ENCODE measurements around the gene DGKI.

The DGKI gene

DNA sequence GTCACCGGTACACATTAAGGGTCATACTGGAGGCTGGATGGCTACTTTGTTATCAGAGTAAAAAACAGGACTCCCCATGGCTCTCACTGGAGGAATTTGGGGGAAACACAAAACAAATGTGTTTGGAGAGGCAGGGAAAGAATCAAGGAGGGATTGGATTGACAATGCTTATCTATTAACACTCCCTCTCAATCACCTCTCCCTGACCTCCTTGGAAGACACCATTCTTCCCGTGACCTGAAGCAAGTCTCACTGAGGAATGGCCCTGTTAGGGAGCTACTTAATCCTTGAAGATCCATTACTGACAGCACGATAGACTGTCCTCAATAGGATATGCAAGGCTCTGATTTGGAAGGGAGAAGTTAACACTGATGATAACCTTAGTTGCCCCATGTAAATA, 261.2 kb downstream of the DGKI start:
- DNase-seq = no peak

DNA sequence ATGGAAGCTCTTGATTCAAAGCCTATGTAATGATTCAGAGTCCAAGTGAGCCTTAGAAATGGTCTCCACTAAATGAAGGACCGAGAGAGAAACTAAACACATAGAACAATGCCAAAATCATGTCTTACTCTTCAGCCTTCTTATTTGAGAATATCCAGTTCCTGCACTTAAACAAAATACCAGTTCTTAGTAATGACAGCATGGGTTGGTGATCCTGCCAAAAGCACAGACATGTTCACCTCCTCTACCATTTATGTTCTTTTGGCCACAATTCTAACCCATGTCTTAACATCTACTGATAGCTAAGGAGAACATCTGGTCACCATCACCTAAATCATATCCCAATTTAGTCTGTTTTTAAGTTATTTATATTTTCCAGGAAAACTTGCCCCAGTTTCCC, 263.6 kb downstream of the DGKI start:
- no peak for DNase-seq

DNA sequence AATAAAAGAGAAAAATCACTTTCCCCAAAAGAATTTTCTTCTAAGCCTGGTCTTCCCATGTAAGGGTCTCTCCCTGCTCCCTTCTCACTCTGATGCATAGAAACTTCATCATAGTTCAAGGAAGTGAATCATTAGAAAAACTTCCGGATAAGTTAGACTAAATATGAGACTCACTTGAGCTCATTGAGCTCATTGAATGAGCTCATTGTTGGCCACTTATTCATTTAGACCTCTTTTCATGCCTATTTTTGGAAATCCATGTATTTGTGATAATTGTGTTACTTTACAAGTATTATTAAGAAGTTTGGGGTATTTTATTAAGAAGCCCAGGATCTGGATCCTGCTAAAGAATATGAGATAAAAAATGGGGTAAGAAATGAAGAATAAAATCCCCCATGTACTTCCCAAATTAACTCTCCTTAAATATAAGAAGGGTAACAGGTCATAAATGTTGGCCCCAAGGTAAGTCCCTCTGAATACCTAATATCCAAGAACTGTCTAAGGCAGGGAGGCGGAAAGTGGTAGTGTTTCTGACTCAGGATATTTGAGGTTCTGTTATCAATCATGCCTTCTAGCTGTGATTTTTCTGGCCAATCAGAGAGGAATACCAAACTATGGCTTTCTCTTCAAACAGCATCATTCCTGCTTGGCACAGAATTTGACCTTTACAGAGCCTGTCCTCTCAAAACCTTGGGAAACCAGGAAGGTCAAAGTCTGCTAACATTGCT, 266.7 kb downstream of the DGKI start:
- DNase-seq = no peak

DNA sequence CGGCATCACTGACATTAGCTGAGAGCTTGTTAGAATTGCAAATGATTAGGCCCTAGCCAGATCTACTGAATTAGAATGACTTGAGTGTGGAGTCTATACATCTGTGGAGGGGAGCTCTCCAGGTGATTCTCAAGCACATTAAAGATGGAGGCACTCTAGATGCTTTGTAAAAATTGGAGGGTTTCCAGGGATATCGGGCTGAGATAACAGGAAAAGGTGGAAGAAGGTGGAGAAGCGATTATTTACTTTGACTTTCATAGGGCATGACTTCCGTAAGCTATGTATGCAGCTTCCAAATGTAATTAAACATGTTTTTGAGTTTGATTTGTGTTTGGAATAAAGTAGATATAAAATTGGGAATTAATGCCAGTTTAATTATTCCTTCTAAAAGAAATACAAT, 268.2 kb downstream of the DGKI start:
- no peak for DNase-seq

DNA sequence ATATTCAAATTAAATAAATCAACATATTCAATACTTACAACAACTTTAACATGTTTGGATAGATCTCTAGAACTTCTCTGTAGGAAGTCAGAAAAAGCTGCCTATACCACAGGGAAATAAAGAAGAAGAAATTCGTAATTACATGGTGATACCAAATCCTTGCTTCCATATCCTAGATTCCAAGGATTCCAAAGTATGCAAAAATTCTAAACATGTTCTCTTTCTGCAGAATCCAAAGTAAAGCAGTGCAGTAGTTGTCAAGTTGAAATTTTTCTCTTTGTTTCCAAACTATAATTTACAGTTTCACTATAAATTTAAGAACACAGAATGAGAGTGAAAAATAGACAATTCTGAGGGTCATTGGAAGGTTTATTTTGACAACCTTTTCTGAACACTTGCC, 269.6 kb downstream of the DGKI start:
- DNase-seq = no peak

DNA sequence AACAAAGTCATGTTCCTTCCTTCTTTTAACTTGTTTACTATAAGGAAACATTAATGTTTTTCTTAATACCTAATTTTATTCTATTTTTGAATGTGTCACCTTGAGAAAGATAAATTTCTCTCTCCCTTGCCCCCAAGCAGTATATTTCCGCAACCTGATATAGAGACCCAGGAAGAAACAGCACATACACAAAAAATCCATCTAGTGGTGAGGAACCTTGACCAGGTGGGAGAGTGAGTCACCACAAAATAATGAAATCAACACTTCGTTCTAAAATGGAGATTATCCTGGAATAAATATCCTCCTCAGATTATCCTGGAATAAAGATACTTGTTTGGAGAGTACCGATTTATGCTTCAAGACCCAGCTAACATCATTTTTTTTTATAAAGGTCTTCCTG, 270.3 kb downstream of the DGKI start:
- no peak for DNase-seq

DNA sequence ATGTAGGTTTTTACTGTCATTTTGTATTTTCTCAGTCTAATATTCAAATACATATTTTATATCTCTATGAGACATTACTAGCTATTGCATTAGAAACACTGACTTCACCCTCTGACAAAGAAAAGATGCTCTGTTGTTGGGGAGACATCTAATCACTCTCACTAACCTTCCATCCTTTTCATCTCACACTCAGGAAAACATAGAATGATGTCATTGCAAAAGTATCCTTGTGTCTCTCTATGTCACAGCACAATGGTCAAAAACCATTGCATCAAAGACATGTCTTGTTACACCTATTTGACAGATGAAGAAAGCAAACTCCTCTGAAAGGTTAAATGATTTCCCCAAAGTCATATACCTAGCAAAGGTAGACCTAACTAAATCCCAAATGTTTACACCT, 272.0 kb downstream of the DGKI start:
- DNase-seq = no peak

DNA sequence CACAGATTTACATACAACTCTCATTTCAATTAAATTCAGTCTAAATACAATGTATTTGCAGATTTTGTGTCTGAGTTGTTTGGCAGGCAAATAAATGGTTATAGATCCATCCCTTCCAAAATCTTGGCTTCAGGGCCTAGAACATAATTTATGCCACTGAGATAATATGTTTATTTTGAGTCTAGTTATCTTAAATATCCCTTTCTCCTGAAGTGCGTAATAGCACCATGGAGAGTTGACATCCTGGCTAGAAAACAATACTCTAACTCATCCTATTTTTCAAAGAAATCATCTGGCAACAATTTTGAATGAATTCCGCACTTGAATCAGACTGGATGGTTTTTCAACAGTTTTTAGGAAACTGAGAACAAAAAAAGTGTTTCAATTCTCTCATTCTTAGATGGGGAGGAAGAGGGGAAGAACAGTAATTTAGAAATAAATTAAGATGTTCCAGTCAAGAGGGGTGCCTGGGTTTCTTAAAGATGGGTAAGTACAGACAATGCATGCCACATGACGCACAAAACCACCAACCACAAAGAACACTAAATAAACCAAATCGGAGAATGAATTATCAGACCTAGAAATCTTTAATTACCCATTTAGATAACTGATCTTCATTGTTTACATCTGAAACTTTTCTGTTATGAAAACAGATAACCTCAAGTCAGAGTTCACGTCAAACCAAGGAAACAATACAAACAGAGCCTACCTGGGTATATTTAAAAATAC, 274.6 kb downstream of the DGKI start:
- no peak for DNase-seq

DNA sequence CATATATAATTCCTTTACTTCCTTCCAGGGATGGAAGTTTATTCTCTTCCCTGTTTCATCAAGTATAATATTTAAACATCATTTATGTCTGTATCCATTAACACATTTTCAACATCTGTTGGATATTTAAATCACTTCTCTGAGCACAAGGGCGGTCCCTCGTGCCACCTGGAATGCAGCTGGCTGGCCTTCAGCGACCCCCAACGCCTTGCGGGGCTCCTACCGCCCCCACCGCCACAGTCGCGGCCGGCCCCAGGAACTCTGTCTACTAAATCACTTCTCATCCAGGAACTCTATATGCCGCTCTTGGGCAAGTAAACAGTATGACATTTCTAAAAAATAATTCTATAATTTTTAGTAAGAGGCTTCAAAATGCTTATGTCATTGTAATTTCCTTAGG, 282.1 kb downstream of the DGKI start:
- DNase-seq = no peak

DNA sequence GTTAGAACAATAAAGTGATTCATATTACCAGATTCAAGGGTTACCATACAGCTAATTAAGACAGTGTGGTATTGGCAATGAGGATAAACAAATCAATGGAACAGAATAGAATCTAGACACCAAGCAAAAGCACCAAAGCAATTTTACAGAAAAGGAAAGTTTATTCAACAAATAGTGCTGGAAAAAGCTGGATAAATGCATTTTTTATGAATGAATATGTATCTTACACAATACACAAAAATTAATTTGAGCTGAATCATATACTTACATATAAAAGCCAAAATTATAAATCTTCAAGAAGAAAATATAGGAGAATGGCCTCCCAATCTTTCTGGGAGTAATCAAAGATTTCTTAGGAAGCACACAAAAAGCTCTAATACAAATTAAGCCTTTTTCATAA, 282.8 kb downstream of the DGKI start:
- DNase-seq = no peak

DNA sequence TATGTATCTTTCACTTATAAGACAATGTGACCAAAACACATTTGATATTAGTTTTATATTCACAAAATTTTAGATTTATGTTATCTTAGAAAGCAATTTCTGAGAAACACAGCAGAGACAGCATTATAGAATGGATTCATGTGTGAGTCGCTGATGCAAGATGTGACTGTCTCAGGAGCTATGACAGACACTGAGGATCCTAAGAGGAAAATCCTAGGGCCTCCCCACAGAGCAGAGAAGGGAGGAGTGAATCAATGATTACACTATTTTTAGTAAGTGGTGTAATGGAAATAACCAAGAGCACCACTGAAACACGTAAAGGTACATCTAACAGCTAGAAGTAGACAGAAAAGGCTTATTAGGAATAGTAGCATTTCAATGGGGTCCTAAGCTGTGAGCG, 299.3 kb downstream of the DGKI start:
- no peak for DNase-seq

DNA sequence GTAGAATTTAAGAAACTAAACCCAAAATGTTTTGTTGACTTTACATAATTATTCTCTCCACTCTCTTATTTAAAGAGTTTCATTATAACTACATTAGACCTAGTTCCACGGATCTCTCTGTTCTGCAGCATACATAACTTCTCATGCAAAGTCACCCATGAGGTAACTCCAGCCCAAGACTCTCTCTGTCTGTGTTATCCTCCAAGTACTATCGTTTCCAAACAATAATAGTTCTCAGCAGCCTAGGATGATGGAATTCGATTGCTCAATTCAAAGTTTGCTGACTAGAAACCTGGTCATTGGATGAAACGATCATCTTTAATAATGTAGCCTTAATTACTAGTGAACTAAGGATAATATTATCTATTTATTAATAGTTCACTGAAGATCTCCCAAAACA, 300.1 kb downstream of the DGKI start:
- no peak for DNase-seq

DNA sequence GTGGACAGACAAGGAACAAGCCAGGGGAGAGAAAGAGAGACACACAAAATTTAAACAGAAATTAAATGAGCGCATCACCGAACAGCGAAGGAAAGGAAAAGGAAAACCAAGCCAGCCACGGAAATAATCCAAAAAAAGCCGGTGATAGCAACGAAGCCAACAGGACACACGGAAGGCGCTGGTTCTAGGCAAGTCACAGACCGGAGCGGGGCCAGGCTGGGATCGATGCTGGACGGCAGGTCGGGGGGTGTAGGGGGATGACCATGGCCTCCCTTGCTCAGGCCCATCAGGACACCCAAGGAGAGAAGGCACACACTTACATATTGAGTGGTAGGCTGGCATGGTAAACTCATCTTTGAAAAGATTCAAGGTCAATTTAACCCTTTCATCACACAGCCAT, 300.8 kb downstream of the DGKI start:
- no peak for DNase-seq

DNA sequence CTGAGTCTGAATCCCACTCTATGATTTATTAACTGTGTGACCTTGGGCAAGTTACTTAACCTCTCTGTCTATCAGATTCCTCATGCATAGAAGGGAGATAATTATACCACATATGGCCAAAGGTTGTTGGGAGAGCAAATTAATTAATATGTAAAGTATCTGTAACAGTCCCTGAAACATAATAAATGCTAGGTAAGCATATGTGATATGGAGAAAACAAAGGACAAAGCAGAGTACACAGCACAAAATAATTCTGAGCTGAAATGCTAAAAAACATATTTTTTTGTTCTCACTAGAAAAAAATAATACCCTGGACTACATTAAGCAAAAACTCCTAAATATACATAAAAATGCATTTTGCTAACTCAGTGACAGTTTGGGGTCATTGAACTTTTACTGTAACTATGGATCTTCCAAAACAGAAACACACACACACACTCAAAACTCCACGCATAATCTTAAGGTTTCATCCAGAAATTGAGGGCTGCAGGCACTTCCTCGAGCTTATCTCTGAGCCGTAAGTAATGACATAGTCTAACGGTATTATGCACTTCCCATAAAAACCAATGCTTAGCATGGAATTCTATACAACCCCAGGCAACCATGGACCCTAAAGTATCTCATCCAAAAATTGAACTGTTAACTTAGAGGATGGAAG, 301.6 kb downstream of the DGKI start:
- no peak for DNase-seq

DNA sequence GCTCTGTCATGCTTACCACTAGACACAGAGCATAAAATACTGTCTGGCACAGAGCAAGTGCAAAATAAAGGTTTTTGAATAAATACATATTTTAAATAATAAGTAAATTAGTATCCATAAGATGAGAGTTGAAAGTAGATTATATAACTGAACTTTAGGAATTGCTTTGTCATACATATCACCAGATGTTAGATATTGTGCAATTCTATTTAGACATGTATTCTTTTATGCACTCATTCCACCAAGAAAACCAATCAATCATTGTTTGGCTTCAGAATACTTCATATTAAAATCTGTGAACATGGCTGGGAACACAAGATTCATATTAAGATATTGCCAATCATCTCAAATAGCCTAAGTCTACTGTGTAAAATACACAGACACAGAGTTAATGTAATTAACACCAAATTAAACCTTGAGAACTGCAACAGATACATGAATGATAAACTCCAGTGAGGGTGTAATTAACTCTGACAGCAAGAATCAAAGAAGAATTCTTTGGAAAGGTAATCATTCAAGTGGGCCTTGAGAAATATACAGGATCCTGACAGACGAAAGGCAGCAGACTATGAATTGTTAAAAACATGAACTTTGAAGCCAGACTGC, 302.2 kb downstream of the DGKI start:
- no peak for DNase-seq

DNA sequence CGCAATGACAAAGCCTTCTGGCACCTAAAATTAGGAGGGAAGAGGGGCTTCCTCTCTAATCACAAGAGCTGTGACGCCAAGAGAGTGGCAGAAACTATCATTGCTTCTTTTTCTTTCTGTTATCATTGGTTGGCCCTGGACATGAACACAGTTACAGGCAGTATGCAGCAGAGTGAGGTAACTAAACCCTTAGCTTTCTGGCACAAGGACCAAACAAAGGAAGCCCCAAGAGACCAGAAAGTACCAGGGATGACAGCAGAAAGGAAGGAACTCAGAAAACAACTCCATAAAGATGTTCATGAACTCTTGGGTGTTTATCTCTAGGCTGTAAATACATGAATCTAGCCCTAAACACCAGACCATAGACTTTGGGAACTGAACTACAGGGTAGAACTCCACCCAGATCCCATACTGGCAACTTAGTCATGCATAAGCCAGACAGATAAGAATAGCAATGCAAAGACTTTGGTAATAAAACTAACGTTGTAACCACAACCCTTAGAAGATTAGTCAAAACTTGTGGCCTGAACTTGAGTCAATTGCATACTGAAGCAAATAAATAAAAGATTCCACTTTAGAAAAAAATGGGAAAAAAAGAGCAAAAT, 307.6 kb downstream of the DGKI start:
- no peak for DNase-seq

DNA sequence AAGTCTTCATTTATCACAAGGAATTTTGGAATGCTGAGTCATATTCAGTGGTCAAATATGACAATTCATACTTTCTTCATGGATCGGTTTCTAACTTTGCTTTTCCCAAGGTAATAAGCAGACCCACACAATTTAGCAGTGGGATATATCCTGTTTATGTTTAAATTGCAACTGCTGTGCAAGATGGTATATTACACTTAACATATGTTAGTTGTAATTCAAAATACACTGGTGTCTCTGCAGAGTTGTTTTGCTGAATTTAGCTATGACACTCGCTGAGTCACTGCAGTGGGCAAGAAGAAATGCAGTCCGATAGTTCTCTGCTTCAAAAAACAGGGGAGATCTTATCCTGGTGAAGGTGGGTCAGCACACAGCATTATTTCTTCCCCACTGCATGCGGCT, 308.4 kb downstream of the DGKI start:
- no peak for DNase-seq

DNA sequence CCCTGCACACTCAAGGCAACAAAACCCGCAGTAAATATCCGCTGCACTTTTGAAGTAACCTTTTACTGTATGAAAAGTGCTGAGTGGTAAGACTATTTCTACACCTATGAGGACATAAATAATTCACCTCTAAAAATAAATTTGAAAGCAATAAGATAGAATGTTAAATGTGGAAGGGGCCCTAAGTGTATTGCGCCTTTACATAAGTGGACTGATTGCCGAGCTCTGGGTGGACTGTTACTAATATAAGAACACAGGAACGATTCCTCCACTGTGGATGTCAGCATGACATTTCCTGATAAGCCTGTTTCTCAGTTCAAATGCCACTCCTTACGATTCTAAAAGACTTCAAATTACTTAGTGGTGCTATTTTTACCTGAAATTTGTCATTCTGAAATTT, 311.2 kb downstream of the DGKI start:
- DNase-seq = no peak

DNA sequence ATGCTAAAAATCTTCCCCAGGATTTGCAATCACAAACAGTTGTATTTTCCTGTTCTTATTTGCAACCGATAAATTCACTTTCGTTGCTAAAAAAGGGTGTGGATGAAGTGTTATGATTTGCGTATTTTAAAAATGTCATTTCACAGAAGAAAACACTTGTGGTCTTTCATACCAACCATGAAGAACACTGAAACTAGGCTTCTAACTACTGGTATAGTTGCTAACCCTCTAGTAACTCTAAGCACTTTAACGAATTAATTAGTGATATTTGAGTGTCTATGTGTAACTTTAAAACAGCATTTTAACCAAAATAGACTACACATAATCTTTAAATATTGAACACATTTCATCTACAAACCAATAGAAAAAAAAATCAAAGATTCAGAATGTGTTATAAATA, 315.1 kb downstream of the DGKI start:
- no peak for DNase-seq

DNA sequence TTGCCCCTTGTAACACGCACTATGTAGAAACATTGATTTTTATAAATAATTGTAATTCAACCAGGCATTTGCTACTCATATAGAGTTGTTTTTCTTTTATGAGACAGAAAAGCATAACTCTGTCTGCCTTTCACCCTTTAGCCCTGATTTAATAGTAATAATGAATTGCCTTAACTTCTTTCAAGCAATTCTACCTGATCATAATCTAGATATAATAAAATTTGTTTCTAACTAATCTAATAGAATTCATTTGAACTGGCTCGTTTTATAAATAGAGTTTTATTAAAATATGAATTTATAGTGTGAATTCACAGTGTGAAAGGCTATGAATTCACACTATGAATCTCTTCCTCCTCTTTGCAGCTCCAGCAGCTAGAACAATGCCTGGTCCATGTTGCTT, 319.1 kb downstream of the DGKI start:
- DNase-seq = no peak

DNA sequence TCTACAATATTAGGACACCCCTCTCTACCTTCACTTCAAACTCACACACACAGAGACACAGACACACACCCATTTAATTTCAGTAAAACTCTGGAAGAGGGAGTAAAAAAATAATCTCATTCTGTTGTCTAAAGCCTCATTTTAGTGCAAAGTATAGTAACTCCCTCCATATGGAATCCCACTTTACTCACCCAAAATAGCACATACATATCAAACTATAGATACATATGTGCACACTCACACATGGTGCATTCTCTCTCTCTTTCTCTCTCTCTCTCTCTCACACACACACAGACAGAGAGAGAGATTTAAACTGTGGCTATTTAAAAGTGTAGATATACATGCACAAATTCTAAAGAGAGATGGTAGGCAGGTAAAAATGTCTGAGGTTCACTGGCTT, 323.6 kb downstream of the DGKI start:
- DNase-seq = no peak

DNA sequence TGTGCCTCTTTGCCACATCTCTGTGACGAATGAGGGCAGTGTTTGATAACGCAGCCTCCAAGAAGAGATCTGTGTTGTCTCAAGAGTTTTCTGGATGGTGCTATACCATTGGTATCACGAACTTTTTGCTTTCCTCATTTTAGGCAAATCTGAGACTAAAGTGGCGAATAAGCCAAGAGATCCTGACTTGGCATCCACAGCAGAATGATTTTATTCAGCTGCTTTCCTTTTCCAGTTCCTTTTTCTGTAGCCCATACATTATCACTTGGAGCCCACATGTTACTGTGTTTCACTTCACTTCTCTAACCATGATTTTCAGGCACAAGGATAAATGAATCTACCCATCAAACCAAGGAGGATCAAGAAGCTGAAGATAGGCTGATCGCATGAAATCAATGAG, 325.3 kb downstream of the DGKI start:
- DNase-seq = no peak

DNA sequence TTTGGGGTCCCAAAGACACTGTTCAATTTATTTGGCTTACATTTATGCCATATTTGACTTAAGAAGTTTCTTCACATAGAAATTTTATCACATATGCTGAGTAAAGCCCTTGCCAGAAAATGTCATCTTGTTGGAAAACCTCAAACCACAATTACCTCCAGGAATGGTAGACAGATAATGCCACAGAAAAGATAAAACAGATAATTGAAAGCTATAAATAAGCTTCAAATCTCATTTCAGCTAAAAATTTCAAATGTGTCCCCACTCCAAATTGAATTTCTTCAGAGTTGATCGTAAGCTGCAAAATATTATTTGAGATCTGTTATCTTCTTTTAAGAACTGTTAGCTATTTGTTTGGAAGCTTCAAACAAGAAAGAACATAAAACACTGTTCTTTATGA, 326.8 kb downstream of the DGKI start:
- DNase-seq = no peak

All from T1000 (cell line).